Measurements from ENCODE around the gene RBX1. TPM values are rescaled to one million over a fixed set of nuclear protein-coding genes. Genes with fewer than 3 reads are reported as not detected.

Gene RBX1
- polyA plus RNA-seq, 1 experiment: 104 TPM

GRCh38 chr22:40957601-40958000, 6.4 kb downstream of the RBX1 start:
- DNase-seq (ENCODE audit: low read depth, low spot score): no peak
- TF ChIP-seq, protein P1, sequence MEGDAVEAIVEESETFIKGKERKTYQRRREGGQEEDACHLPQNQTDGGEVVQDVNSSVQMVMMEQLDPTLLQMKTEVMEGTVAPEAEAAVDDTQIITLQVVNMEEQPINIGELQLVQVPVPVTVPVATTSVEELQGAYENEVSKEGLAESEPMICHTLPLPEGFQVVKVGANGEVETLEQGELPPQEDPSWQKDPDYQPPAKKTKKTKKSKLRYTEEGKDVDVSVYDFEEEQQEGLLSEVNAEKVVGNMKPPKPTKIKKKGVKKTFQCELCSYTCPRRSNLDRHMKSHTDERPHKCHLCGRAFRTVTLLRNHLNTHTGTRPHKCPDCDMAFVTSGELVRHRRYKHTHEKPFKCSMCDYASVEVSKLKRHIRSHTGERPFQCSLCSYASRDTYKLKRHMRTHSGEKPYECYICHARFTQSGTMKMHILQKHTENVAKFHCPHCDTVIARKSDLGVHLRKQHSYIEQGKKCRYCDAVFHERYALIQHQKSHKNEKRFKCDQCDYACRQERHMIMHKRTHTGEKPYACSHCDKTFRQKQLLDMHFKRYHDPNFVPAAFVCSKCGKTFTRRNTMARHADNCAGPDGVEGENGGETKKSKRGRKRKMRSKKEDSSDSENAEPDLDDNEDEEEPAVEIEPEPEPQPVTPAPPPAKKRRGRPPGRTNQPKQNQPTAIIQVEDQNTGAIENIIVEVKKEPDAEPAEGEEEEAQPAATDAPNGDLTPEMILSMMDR (IDR thresholded peaks at IDR 0.05; ENCODE audit: low read depth, low read length): no peak
- CTCF ChIA-PET: no interaction called here

DNA sequence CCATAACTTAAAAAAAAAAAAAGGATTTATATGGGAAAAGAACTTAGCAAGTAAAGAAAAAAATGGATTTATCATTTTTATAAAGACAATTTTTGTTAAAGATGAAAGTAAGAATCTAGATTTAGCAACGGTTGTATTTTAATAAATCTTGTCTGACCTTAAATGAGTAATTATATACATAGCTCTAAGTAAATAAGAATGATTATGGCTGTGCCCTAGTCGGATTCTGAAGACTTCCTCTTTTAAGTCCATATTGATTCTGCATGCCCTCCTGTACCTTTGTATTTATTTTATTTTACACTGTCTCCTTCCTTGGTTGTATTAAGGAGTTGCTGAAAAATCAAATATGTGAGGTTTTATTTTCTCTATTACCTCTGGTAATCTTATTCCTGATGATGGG, 7.1 kb downstream of the RBX1 start:
- CTCF ChIA-PET: no interaction called here
- Histone ChIP-seq H3K4me3 (ENCODE audit: low read depth, low read length) (no peak overlapping the region), H3K27ac (ENCODE audit: low read depth, low read length) (no peak overlapping the region), H3K9me3 (ENCODE audit: control insufficient read depth, insufficient read depth, low read length) (no peaks in the 10 kb centered on the region), H3K27me3 (ENCODE audit: control insufficient read depth, insufficient read depth, low read length) (no peaks in the 10 kb centered on the region)
- DNase-seq (ENCODE audit: low read depth, low spot score): no peak
- POLR2A ChIA-PET: no interaction called here
- TF ChIP-seq, protein P1 (IDR thresholded peaks at IDR 0.05; ENCODE audit: low read depth, low read length): no peak

More at GRCh38 chr22:40957601-40958000, 6.4 kb downstream of the RBX1 start:
- POLR2A ChIA-PET: no interaction called here
- Histone ChIP-seq H3K27ac (ENCODE audit: low read depth, low read length) (no peak overlapping the region), H3K9me3 (ENCODE audit: control insufficient read depth, insufficient read depth, low read length) (no peaks in the 10 kb centered on the region), H3K4me3 (ENCODE audit: low read depth, low read length) (no peak overlapping the region), H3K27me3 (ENCODE audit: control insufficient read depth, insufficient read depth, low read length) (no peaks in the 10 kb centered on the region)

DNA sequence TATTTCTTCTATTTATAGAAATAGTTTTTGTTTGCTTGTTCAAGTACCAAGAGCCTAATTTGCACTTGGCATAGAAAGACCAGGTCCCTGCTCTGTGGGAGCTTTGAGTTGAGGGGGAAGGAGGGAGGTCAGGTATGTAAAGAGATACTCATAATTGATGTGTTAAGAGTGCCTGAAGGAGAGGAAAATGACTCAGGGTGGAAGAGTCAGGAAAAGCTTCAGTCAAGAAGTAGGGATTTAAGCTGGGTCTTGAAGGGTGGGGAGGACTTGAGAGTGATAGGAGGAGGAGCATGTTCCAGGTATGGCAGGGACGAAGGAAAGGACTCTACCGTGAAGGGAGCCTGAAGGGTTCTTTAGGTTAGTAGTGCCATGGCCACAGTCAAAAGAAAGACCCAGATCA, 9.0 kb downstream of the RBX1 start:
- POLR2A ChIA-PET: interaction anchor here (0.8 to 0.9 kb wide), 2 partner anchors 9 to 133 kb away, joined by 3 read pairs; partner anchors contain the start of gene RBX1

GRCh38 chr22:40965936-40966725, 15.0 kb downstream of the RBX1 start:
- POLR2A ChIA-PET: interaction anchor here (1.5 kb wide), 1 partner anchor 15 kb away, joined by 5 read pairs; the partner anchor contains the start of gene RBX1
- CTCF ChIA-PET: no interaction called here

More for the DNA sequence above, 9.0 kb downstream of the RBX1 start:
- CTCF ChIA-PET: interaction anchor here (0.7 kb wide), 1 partner anchor 37 kb away, joined by 3 read pairs; no protein-coding TSS in a partner anchor
- Histone ChIP-seq H3K27me3 (ENCODE audit: control insufficient read depth, insufficient read depth, low read length) (no peaks in the 10 kb centered on the region), H3K27ac (ENCODE audit: low read depth, low read length) (no peak overlapping the region), H3K4me3 (ENCODE audit: low read depth, low read length) (no peak overlapping the region), H3K9me3 (ENCODE audit: control insufficient read depth, insufficient read depth, low read length) (no peaks in the 10 kb centered on the region)
- TF ChIP-seq, protein P1 (IDR thresholded peaks at IDR 0.05; ENCODE audit: low read depth, low read length): no peak
- DNase-seq (ENCODE audit: low read depth, low spot score): no peak

DNA sequence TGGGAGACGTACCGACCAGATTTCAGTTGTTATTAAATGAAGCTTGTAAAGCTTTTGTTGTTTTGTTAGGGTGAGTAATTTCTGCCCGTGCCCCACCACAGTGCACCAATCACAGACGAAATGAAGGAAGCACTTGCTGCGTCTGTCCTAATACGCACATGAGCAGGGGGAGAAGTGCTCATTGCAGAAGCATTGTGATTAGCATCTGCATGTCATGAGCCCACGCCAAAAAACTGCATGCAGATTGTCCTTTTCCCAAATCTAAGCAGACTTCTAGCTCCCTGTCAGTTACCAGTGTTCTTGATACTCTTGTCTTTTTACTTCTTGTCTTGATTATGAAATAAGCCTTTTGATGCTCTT, 15.5 kb downstream of the RBX1 start:
- no peak overlapping the region for H3K4me3 ChIP-seq (ENCODE audit: low read depth, low read length)
- no peak for DNase-seq (ENCODE audit: low read depth, low spot score)
- CTCF ChIA-PET: no interaction called here
- TF ChIP-seq, protein P1 (IDR thresholded peaks at IDR 0.05; ENCODE audit: low read depth, low read length): no peak
- no peaks in the 10 kb centered on the region for H3K9me3 ChIP-seq (ENCODE audit: control insufficient read depth, insufficient read depth, low read length)
- POLR2A ChIA-PET: interaction anchor here (1.5 kb wide), 1 partner anchor 15 kb away, joined by 5 read pairs; the partner anchor contains the start of gene RBX1
- no peaks in the 10 kb centered on the region for H3K27me3 ChIP-seq (ENCODE audit: control insufficient read depth, insufficient read depth, low read length)
- no peak overlapping the region for H3K27ac ChIP-seq (ENCODE audit: low read depth, low read length)

More at GRCh38 chr22:40965936-40966725, 15.0 kb downstream of the RBX1 start:
- Histone ChIP-seq H3K27ac (ENCODE audit: low read depth, low read length) (no peak overlapping the region), H3K9me3 (ENCODE audit: control insufficient read depth, insufficient read depth, low read length) (no peaks in the 10 kb centered on the region), H3K4me3 (ENCODE audit: low read depth, low read length) (no peak overlapping the region), H3K27me3 (ENCODE audit: control insufficient read depth, insufficient read depth, low read length) (no peaks in the 10 kb centered on the region)
- no peak for DNase-seq (ENCODE audit: low read depth, low spot score)
- TF ChIP-seq, protein P1 (IDR thresholded peaks at IDR 0.05; ENCODE audit: low read depth, low read length): no peak

Data from AG04450 (cell line).